K562 (cell line): ENCODE measurements around the gene SORCS2. TPM values are rescaled to one million over a fixed set of nuclear protein-coding genes. Genes with fewer than 3 reads are reported as not detected.

ENCODE experiments used
- ATAC-seq: fragments of 200-7000 bp; cut with Tn5 transposase; 3 replicates; pipeline ENCODE4 v1.9.1; 2020; ENCODE audit warnings: moderate library complexity
- BruUV-seq: library from RNA; stranded (reverse); fragments of 400-500 nt; replicated peaks from 2 replicates; lab custom pipeline; 2021; lab: Mats Ljungman, UMichigan
- CTCF ChIA-PET: fragments of 300-600 bp; formaldehyde crosslinking; extraction: SDS; loops from one replicate; lab custom pipeline; 2021; ENCODE audit warnings: low intra/inter-chr PET ratio; lab: Yijun Ruan, JAX
- POLR2A ChIA-PET: fragments of 300-600, 350-650 bp; sonication (Branson Sonifier 250); formaldehyde crosslinking; extraction: SDS; loops from one replicate; lab custom pipeline; 2021; ENCODE audit warnings: antibody characterized with exemption, inconsistent platforms; lab: Yijun Ruan, JAX
- DNase-seq, 4 experiments: peaks; one replicate each; pipeline versions ENCODE4 v3.0.0 to v3.0.0-alpha.2; 2011 to 2018; ENCODE audit warnings: low spot score in 3 of 4, mixed read lengths in 3 of 4; ENCODE audit errors: extremely low read depth in 1 of 4
- FAIRE-seq: peaks from 2 replicates; lab custom pipeline; 2011; peaks lifted over from hg19 to GRCh38; lab: Jason Lieb, UNC
- H2AFZ ChIP-seq: 2 replicates; pipeline ENCODE4 v1.6.0; 2011; ENCODE audit warnings: low read depth, low read length, control low read depth, inconsistent platforms
- H3K27ac ChIP-seq: fragments of 200-600 bp; 3 replicates; pipeline ENCODE4 v1.8.0; 2011; ENCODE audit warnings: low read depth, mild to moderate bottlenecking, control low read depth, inconsistent platforms, low read length, moderate library complexity, mixed read lengths; ENCODE audit errors: extremely low read depth
- H3K27me3 ChIP-seq, 2 experiments: fragments of 300-600 bp in 1 of 2; 2 replicates in 1 of 2; 3 replicates in 1 of 2; pipeline versions ENCODE4 v1.6.0 to v1.8.0; 2011; ENCODE audit warnings: inconsistent platforms in 2 of 2, low read length in 2 of 2, mild to moderate bottlenecking in 1 of 2, mixed read lengths in 1 of 2, moderate library complexity in 1 of 2; ENCODE audit not compliant: control insufficient read depth in 2 of 2, insufficient read depth in 2 of 2
- H3K36me3 ChIP-seq: fragments of 300-600 bp; 3 replicates; pipeline ENCODE4 v1.8.0; 2011; ENCODE audit warnings: mild to moderate bottlenecking, low read length, inconsistent platforms; ENCODE audit not compliant: control insufficient read depth, insufficient read depth
- H3K4me1 ChIP-seq, 2 experiments: fragments of 200-600 bp in 1 of 2; replicated peaks in 1 of 2; 2 replicates in 1 of 2; 3 replicates in 1 of 2; pipeline versions ENCODE4 v1.5.1 to v1.8.0; 2011; ENCODE audit warnings: inconsistent platforms in 2 of 2, low read length in 2 of 2, mild to moderate bottlenecking in 1 of 2, mixed read lengths in 1 of 2, moderate library complexity in 1 of 2; ENCODE audit not compliant: control insufficient read depth in 2 of 2, insufficient read depth in 2 of 2
- H3K4me2 ChIP-seq: 2 replicates; pipeline ENCODE4 v1.6.1; 2011; ENCODE audit warnings: low read length, control low read depth, inconsistent platforms, mixed read lengths; ENCODE audit not compliant: insufficient read depth
- H3K4me3 ChIP-seq: fragments of 200-600 bp; sonication (generic), shearing (Covaris generic); 2 replicates; pipeline ENCODE4 v1.5.1; 2016; ENCODE audit warnings: control low read depth, inconsistent platforms
- H3K79me2 ChIP-seq: fragments of 200-600 bp; 3 replicates; pipeline ENCODE4 v1.8.0; 2011; ENCODE audit warnings: low read length, inconsistent platforms; ENCODE audit not compliant: control insufficient read depth, insufficient read depth
- H3K9ac ChIP-seq, 2 experiments: 2 replicates each; pipeline versions ENCODE4 v1.6.0 to v1.6.1; 2011; ENCODE audit warnings: low read depth in 2 of 2, low read length in 2 of 2, control low read depth in 1 of 2, inconsistent platforms in 1 of 2, mild to moderate bottlenecking in 1 of 2, mixed read lengths in 1 of 2; ENCODE audit not compliant: insufficient read depth in 1 of 2
- H3K9me1 ChIP-seq: one replicate; pipeline ENCODE4 v1.6.0; 2011; ENCODE audit warnings: inconsistent platforms, mild to moderate bottlenecking, low read length, moderate library complexity; ENCODE audit not compliant: control insufficient read depth, insufficient read depth
- H3K9me3 ChIP-seq: replicated peaks from 2 replicates; pipeline ENCODE4 v1.5.1; 2011; ENCODE audit warnings: low read depth, low read length, inconsistent platforms; ENCODE audit not compliant: control insufficient read depth, insufficient read depth
- H4K20me1 ChIP-seq: replicated peaks from 2 replicates; pipeline ENCODE4 v1.6.1; 2011; ENCODE audit warnings: low read length, inconsistent platforms, mixed read lengths; ENCODE audit not compliant: control insufficient read depth, insufficient read depth
- ARNT ChIP-seq, 2 experiments: fragments of 450-650 bp; IDR thresholded peaks; 2 replicates each; pipeline ENCODE4 v1.6.1; 2016; ENCODE audit warnings: mild to moderate bottlenecking in 1 of 2
- DDX20 ChIP-seq: fragments of 450-650 bp; IDR thresholded peaks from 2 replicates; pipeline ENCODE4 v1.6.1; 2016; ENCODE audit warnings: missing genetic modification characterization, low read depth, mild to moderate bottlenecking, missing compliant biosample characterization, moderate library complexity
- KDM1A ChIP-seq, 2 experiments: fragments of 450-650 bp; IDR thresholded peaks; 2 replicates each; pipeline ENCODE4 v1.6.1; 2016; ENCODE audit warnings: mild to moderate bottlenecking in 2 of 2
- MXI1 ChIP-seq: IDR thresholded peaks from 2 replicates; pipeline ENCODE4 v1.6.1; 2011; ENCODE audit warnings: low read depth, mild to moderate bottlenecking, improper control_type of control experiment, low read length
- NFE2 ChIP-seq: IDR thresholded peaks from 2 replicates; pipeline ENCODE4 v1.6.1; 2014; ENCODE audit warnings: antibody characterized with exemption, low read depth
- PHB2 ChIP-seq: fragments of 450-650 bp; IDR thresholded peaks from 2 replicates; pipeline ENCODE4 v1.6.1; 2017; ENCODE audit warnings: low read depth
- POU5F1 ChIP-seq: fragments of 150-350 bp; IDR thresholded peaks from 2 replicates; pipeline ENCODE4 v1.6.1; 2014; ENCODE audit warnings: borderline replicate concordance, low read length, low read depth, mild to moderate bottlenecking; ENCODE audit not compliant: partially characterized antibody
- RBM22 ChIP-seq: fragments of 200-400 bp; formaldehyde crosslinking; IDR thresholded peaks from 2 replicates; pipeline ENCODE4 v1.6.1; 2018; ENCODE audit warnings: low read length, low read depth; ENCODE audit not compliant: poor library complexity, severe bottlenecking
- RFX1 ChIP-seq: fragments of 450-650 bp; IDR thresholded peaks from 2 replicates; pipeline ENCODE4 v1.6.1; 2016; ENCODE audit warnings: mild to moderate bottlenecking, moderate library complexity
- SAFB ChIP-seq: fragments of 200-400 bp; formaldehyde crosslinking; IDR thresholded peaks from 2 replicates; pipeline ENCODE4 v1.6.1; 2017; ENCODE audit warnings: low read depth, low read length, borderline replicate concordance
- SNAPC5 ChIP-seq: fragments of 250-450 bp; sonication (Bioruptor Pico); IDR thresholded peaks from 2 replicates; pipeline ENCODE4 v1.8.0; 2021; ENCODE audit warnings: moderate library complexity, mild to moderate bottlenecking, inconsistent platforms
- ZNF174 ChIP-seq: fragments of 250-450 bp; sonication (Bioruptor Pico); IDR thresholded peaks from 2 replicates; pipeline ENCODE4 v1.4.0; 2020; ENCODE audit warnings: mild to moderate bottlenecking
- ZNF253 ChIP-seq: fragments of 250-450 bp; sonication (Bioruptor Pico); conservative IDR thresholded peaks from 2 replicates; pipeline ENCODE4 v1.6.1; 2021; ENCODE audit warnings: mild to moderate bottlenecking
- ZNF282 ChIP-seq: sonication (generic); formaldehyde crosslinking; IDR thresholded peaks from 2 replicates; pipeline ENCODE4 v1.8.1; 2023; ENCODE audit warnings: missing genetic modification reagents
- ZNF644 ChIP-seq: fragments of 200-800 bp; sonication (Bioruptor generic); IDR thresholded peaks from 2 replicates; pipeline ENCODE4 v1.6.1; 2016; ENCODE audit warnings: low read depth, missing genetic modification characterization, missing compliant biosample characterization
- ZNF766 ChIP-seq: fragments of 200-800 bp; sonication (Bioruptor generic); conservative IDR thresholded peaks from 2 replicates; pipeline ENCODE4 v1.6.1; 2016; ENCODE audit warnings: missing genetic modification characterization, missing compliant biosample characterization
- WGBS: fragments of 100-300 bp; shearing (Covaris generic); methylation state at CpG from one replicate; pipeline ENCODE4 v1.1.6; 2016; ENCODE audit warnings: low coverage, mixed read lengths; ENCODE audit not compliant: insufficient coverage; ENCODE audit errors: missing lambda C conversion rate; 5-methylcytosine and 5-hydroxymethylcytosine counted together
- in situ Hi-C: fragments of 300-500 bp; cut with MboI; formaldehyde crosslinking; loops from 4 replicates; pipeline ENCODE4 v1.15.0; 2018; ENCODE audit warnings: inconsistent platforms, mixed read lengths
- intact Hi-C: fragments of 100-400 bp; cut with micrococcal nuclease; formaldehyde crosslinking; loops from 2 replicates; pipeline ENCODE4 v1.14.2; 2022
- polyA plus RNA-seq, 8 experiments: library from polyadenylated mRNA; depleted of rRNA in 4 of 8; stranded (reverse) in 5 of 8; unstranded in 3 of 8; fragments of >200 nt; fragmentation: Nextera tagmentation in 2 of 8; fragmentation: Illumina TruSeq in 1 of 8; extraction: Ambion mirVana in 2 of 8; extraction: Trizol in 1 of 8; gene quantifications; 2 replicates each; pipeline versions ENCODE4 v1.2.1 to v1.2.3, GENCODE V29; 2011 to 2014; ENCODE audit warnings: inconsistent platforms in 1 of 8, missing spikeins in 1 of 8
- total RNA-seq, 7 experiments: library from RNA; depleted of rRNA in 6 of 7; stranded (reverse); fragments of >200 nt in 6 of 7; fragmentation: Illumina TruSeq in 2 of 7; extraction: Trizol in 2 of 7; gene quantifications; 2 replicates each; pipeline versions ENCODE4 v1.2.1 to v1.2.3, GENCODE V29; 2011 to 2021; ENCODE audit warnings: low replicate concordance in 1 of 7
- TF ChIP-seq, protein P1 (sequence below): sonication (generic); formaldehyde crosslinking; IDR thresholded peaks from 2 replicates; pipeline ENCODE4 v1.8.1; 2023; ENCODE audit warnings: mild to moderate bottlenecking, missing genetic modification reagents

The SORCS2 gene
- total and polyA plus RNA-seq, 9 of the 15 experiments (the other 6 are each of a cell fraction or from before 2014, with no cell fraction given): not detected

GRCh38 chr4:7322166-7322991 lies 130.0 kb downstream of the SORCS2 start:
- Histone ChIP-seq H4K20me1 (peaks cover 7% of the 10 kb centered on the region), H3K36me3 (no peaks in the 10 kb centered on the region), H3K4me2 (no peak overlapping the region), H3K9ac (no peak overlapping the region), H3K4me1 (no peaks in the 10 kb centered on the region), H3K79me2 (no peaks in the 10 kb centered on the region), H2AFZ (no peak overlapping the region), H3K9me3 (no peaks in the 10 kb centered on the region), H3K27ac (no peak overlapping the region), H3K9me1 (no peaks in the 10 kb centered on the region), H3K4me3 (no peak overlapping the region), H3K27me3 (peaks cover 0 to 20% of the 10 kb centered on the region in 2 experiments; a peak in 2 of 5 replicates)
- TF ChIP-seq ZNF766 (CRISPR knock-in tag) (no peak), RBM22 (no peak), RFX1 (no peak), ZNF253 (CRISPR knock-in tag) (no peak), PHB2 (no peak), ZNF174 (no peak), ARNT (IDR thresholded peaks at IDR 0.05) (no peak), POU5F1 (no peak), MXI1 (no peak), KDM1A (IDR thresholded peaks at IDR 0.05) (no peak), SAFB (no peak), ZNF282 (CRISPR knock-in tag) (no peak), ZNF644 (tag) (no peak), NFE2 (no peak), SNAPC5 (no peak), DDX20 (tag) (no peak)
- TF ChIP-seq, protein P1, sequence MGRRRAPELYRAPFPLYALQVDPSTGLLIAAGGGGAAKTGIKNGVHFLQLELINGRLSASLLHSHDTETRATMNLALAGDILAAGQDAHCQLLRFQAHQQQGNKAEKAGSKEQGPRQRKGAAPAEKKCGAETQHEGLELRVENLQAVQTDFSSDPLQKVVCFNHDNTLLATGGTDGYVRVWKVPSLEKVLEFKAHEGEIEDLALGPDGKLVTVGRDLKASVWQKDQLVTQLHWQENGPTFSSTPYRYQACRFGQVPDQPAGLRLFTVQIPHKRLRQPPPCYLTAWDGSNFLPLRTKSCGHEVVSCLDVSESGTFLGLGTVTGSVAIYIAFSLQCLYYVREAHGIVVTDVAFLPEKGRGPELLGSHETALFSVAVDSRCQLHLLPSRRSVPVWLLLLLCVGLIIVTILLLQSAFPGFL (CRISPR knock-in tag): no peak
- ATAC-seq: no peak
- WGBS: under 1% methylated on average over 18 of the region's 18 CpGs
- no TSS peak for BruUV-seq
- in situ Hi-C loops (no loop called here), intact Hi-C loops (no loop called here)
- POLR2A ChIA-PET: no interaction called here
- DNase-seq: no peak
- FAIRE-seq: no peak
- CTCF ChIA-PET: no interaction called here
